HepG2 (cell line): ENCODE results near the gene BRMS1. TPM values are rescaled to one million over a fixed set of nuclear protein-coding genes. Genes with fewer than 3 reads are reported as not detected.
A peak's percentile ranks its signal among the peaks of the same experiment; 100 is the strongest.

Source experiments
- CCAR2 ChIP-seq: fragments of 200-400 bp; formaldehyde crosslinking; optimal IDR thresholded peaks from 2 replicates; pipeline ENCODE3; 2018; ENCODE audit warnings: low read depth, mild to moderate bottlenecking, low read length, moderate library complexity
- CREB1 ChIP-seq, 2 experiments: fragments of 450-650 bp in 1 of 2; IDR thresholded peaks; 2 replicates each; pipeline ENCODE4 v1.6.1; 2016 to 2017; ENCODE audit warnings: control low read depth in 1 of 2, mild to moderate bottlenecking in 1 of 2, missing compliant biosample characterization in 1 of 2, missing genetic modification characterization in 1 of 2
- EEA1 ChIP-seq: sonication (generic); formaldehyde crosslinking; IDR thresholded peaks from 2 replicates; pipeline ENCODE4 v1.5.1; 2020; ENCODE audit warnings: mild to moderate bottlenecking, missing genetic modification reagents, borderline replicate concordance
- GATAD2A ChIP-seq: IDR thresholded peaks from 2 replicates; pipeline ENCODE4 v1.6.1; 2016
- ISX ChIP-seq: sonication (generic); formaldehyde crosslinking; conservative IDR thresholded peaks from 2 replicates; pipeline ENCODE4 v1.5.0; 2020; ENCODE audit warnings: missing genetic modification reagents
- KDM3A ChIP-seq: IDR thresholded peaks from 2 replicates; pipeline ENCODE4 v1.6.1; 2018; ENCODE audit warnings: low read depth, missing compliant biosample characterization
- MAF1 ChIP-seq: sonication (generic); formaldehyde crosslinking; IDR thresholded peaks from 2 replicates; pipeline ENCODE4 v1.5.0; 2020; ENCODE audit warnings: missing genetic modification reagents, borderline replicate concordance
- MED1 ChIP-seq: sonication (generic); formaldehyde crosslinking; IDR thresholded peaks from 2 replicates; pipeline ENCODE4 v1.4.0; 2020; ENCODE audit warnings: missing genetic modification reagents
- MYC ChIP-seq: sonication (generic); formaldehyde crosslinking; IDR thresholded peaks from 2 replicates; pipeline ENCODE4 v1.9.0; 2021; ENCODE audit warnings: missing genetic modification reagents, borderline replicate concordance
- NBN ChIP-seq: fragments of 450-650 bp; conservative IDR thresholded peaks from 2 replicates; pipeline ENCODE4 v1.6.1; 2017
- SIX1 ChIP-seq: sonication (generic); formaldehyde crosslinking; IDR thresholded peaks from 2 replicates; pipeline ENCODE4 v1.4.0; 2020; ENCODE audit warnings: missing genetic modification reagents, borderline replicate concordance
- SRSF9 ChIP-seq: fragments of 200-400 bp; formaldehyde crosslinking; IDR thresholded peaks from 2 replicates; pipeline ENCODE4 v1.6.1; 2018; ENCODE audit warnings: borderline replicate concordance, mild to moderate bottlenecking, low read depth, low read length; ENCODE audit not compliant: insufficient read depth, poor library complexity, severe bottlenecking
- TBL1XR1 ChIP-seq: fragments of 150-350 bp; IDR thresholded peaks from 2 replicates; pipeline ENCODE4 v1.6.1; 2014; ENCODE audit warnings: borderline replicate concordance, low read length; ENCODE audit not compliant: partially characterized antibody
- TP53 ChIP-seq: sonication (generic); formaldehyde crosslinking; conservative IDR thresholded peaks from 2 replicates; pipeline ENCODE4 v1.4.0; 2020; ENCODE audit warnings: missing genetic modification reagents
- ZBTB7A ChIP-seq: sonication (generic); formaldehyde crosslinking; IDR thresholded peaks from 2 replicates; pipeline ENCODE4 v1.8.0; 2022; ENCODE audit warnings: mild to moderate bottlenecking, missing genetic modification reagents
- ZNF543 ChIP-seq: sonication (generic); formaldehyde crosslinking; IDR thresholded peaks from 2 replicates; pipeline ENCODE4 v1.4.0; 2020; ENCODE audit warnings: mild to moderate bottlenecking, missing genetic modification reagents
- ZNF570 ChIP-seq: sonication (generic); formaldehyde crosslinking; IDR thresholded peaks from 2 replicates; pipeline ENCODE4 v1.4.0; 2020; ENCODE audit warnings: mild to moderate bottlenecking, missing genetic modification reagents, borderline replicate concordance
- ZNF7 ChIP-seq: IDR thresholded peaks from 2 replicates; pipeline ENCODE4 v1.6.1; 2016; ENCODE audit warnings: missing biosample characterization, missing genetic modification reagents
- ZSCAN12 ChIP-seq: sonication (generic); formaldehyde crosslinking; IDR thresholded peaks from 2 replicates; pipeline ENCODE4 v1.9.0; 2021; ENCODE audit warnings: mild to moderate bottlenecking, missing genetic modification reagents
- polyA plus RNA-seq, 8 experiments: library from polyadenylated mRNA; depleted of rRNA in 3 of 8; stranded (reverse) in 7 of 8; unstranded in 1 of 8; fragments of >200 nt; fragmentation: Illumina TruSeq in 4 of 8; extraction: Trizol in 4 of 8; gene quantifications; 2 replicates each; pipeline versions ENCODE4 v1.2.1 to v1.2.3, GENCODE V29; 2011 to 2016; ENCODE audit warnings: low read depth in 4 of 8, missing spikeins in 1 of 8, mixed read lengths in 1 of 8; ENCODE audit not compliant: insufficient read depth in 1 of 8
- total RNA-seq, 5 experiments: library from RNA; depleted of rRNA; stranded (reverse); fragments of >200 nt; fragmentation: Illumina TruSeq; extraction: Trizol; gene quantifications; 2 replicates each; pipeline ENCODE4 v1.2.3, GENCODE V29; 2016; ENCODE audit warnings: low read depth in 1 of 5
- TF ChIP-seq, protein P1 (sequence below): sonication (generic); formaldehyde crosslinking; conservative IDR thresholded peaks from 2 replicates; pipeline ENCODE4 v1.4.0; 2020; ENCODE audit warnings: missing genetic modification reagents
- TF ChIP-seq, protein P2 (sequence below): IDR thresholded peaks from 2 replicates; pipeline ENCODE4 v1.6.1; 2016; ENCODE audit warnings: missing compliant biosample characterization, missing genetic modification reagents, borderline replicate concordance
- TF ChIP-seq, protein P3 (sequence below): sonication (generic); formaldehyde crosslinking; IDR thresholded peaks from 2 replicates; pipeline ENCODE4 v1.9.0; 2021; ENCODE audit warnings: missing genetic modification reagents, mild to moderate bottlenecking, borderline replicate concordance
- TF ChIP-seq, protein P4 (sequence below): fragments of 450-650 bp; IDR thresholded peaks from 2 replicates; pipeline ENCODE4 v1.6.1; 2017

Gene BRMS1
- total and polyA plus RNA-seq, 2 of the 13 experiments (the other 11 are each of a cell fraction or from before 2014, with no cell fraction given): 15.8 to 55.7 TPM

DNA sequence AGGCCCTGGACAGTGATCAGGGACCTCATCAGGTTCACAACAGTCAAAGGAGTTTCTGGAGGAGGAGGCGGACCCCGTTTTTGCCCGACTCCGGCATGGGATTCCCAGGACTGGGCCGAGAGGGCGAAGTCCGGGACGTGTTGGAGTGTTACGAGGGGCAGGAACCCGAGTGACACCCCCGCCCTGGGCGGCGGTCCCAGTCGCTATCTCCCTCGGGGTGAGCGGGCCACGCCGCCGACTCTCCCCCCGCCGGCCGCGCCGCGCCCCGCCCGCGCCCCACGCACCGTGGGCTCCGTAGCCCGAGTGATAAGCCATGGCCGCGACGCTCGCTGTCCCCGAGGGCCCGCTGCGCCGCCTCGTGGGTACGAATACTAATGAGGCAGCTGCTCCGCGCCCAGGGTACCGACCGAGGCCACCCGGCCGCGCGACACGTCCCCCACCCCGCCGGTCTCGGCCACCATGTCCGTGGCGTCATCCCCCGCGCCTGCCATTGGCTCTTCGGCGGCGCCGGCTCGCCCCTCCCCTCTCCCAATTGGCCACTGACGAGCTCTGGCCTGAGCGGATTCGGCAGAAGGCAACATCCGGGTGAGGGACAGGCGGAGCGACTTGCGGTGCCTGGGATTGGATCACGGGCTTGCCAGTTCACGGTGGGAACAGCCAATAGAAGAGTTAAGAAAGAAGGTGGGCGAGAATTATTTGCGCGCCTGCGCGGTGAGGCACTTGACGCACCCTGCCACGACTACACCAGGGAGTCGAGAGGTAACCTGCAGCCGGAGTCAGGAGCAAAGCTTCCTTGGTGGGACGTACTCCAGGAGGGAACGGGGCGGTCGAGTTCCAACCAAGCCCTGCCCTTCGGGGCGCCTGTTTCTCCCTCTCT, 56.0 kb downstream of the BRMS1 start, which contains the start of gene YIF1A (continued):
- peak; percentile 58; the same call in 1 of the 2 replicates for TF ChIP-seq ZBTB7A (CRISPR knock-in tag)
- no peak for TF ChIP-seq SRSF9
- TF ChIP-seq TP53 (CRISPR knock-in tag): peak; percentile 3; the same call in 1 of the 2 replicates
- peak; percentile 57; the same call in 1 of the 2 replicates for TF ChIP-seq ZSCAN12
- TF ChIP-seq KDM3A: 0 out of 2 replicates have a peak, but pooled peaks have one; percentile 46
- no peak for TF ChIP-seq TBL1XR1
- TF ChIP-seq, protein P1, sequence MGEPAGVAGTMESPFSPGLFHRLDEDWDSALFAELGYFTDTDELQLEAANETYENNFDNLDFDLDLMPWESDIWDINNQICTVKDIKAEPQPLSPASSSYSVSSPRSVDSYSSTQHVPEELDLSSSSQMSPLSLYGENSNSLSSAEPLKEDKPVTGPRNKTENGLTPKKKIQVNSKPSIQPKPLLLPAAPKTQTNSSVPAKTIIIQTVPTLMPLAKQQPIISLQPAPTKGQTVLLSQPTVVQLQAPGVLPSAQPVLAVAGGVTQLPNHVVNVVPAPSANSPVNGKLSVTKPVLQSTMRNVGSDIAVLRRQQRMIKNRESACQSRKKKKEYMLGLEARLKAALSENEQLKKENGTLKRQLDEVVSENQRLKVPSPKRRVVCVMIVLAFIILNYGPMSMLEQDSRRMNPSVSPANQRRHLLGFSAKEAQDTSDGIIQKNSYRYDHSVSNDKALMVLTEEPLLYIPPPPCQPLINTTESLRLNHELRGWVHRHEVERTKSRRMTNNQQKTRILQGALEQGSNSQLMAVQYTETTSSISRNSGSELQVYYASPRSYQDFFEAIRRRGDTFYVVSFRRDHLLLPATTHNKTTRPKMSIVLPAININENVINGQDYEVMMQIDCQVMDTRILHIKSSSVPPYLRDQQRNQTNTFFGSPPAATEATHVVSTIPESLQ (CRISPR knock-in tag): no peak
- no peak for TF ChIP-seq SIX1 (CRISPR knock-in tag)
- TF ChIP-seq ISX: 0 out of 2 replicates have a peak, but pooled peaks have one; percentile 9
- peak; percentile 57 for TF ChIP-seq MED1 (CRISPR knock-in tag)
- TF ChIP-seq MYC (CRISPR knock-in tag): peak; percentile 93
- TF ChIP-seq MAF1 (CRISPR knock-in tag): 0 out of 2 replicates have a peak, but pooled peaks have one; percentile 30
- TF ChIP-seq ZNF543 (CRISPR knock-in tag): no peak; the same call in 1 of the 2 replicates
- no peak for TF ChIP-seq EEA1 (CRISPR knock-in tag)
- TF ChIP-seq, protein P2, sequence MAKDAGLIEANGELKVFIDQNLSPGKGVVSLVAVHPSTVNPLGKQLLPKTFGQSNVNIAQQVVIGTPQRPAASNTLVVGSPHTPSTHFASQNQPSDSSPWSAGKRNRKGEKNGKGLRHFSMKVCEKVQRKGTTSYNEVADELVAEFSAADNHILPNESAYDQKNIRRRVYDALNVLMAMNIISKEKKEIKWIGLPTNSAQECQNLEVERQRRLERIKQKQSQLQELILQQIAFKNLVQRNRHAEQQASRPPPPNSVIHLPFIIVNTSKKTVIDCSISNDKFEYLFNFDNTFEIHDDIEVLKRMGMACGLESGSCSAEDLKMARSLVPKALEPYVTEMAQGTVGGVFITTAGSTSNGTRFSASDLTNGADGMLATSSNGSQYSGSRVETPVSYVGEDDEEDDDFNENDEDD (CRISPR knock-in tag): peak; percentile 39; the same call in 1 of the 2 replicates
- TF ChIP-seq, protein P3, sequence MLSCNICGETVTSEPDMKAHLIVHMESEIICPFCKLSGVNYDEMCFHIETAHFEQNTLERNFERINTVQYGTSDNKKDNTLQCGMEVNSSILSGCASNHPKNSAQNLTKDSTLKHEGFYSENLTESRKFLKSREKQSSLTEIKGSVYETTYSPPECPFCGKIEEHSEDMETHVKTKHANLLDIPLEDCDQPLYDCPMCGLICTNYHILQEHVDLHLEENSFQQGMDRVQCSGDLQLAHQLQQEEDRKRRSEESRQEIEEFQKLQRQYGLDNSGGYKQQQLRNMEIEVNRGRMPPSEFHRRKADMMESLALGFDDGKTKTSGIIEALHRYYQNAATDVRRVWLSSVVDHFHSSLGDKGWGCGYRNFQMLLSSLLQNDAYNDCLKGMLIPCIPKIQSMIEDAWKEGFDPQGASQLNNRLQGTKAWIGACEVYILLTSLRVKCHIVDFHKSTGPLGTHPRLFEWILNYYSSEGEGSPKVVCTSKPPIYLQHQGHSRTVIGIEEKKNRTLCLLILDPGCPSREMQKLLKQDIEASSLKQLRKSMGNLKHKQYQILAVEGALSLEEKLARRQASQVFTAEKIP: no peak
- no peak for TF ChIP-seq ZNF570 (CRISPR knock-in tag)
- TF ChIP-seq CCAR2: no peak
- no peak for TF ChIP-seq ZNF7 (CRISPR knock-in tag)
- no peak; the same call in 1 of the 2 replicates for TF ChIP-seq GATAD2A (CRISPR knock-in tag)
- TF ChIP-seq NBN: no peak
- TF ChIP-seq, protein P4, sequence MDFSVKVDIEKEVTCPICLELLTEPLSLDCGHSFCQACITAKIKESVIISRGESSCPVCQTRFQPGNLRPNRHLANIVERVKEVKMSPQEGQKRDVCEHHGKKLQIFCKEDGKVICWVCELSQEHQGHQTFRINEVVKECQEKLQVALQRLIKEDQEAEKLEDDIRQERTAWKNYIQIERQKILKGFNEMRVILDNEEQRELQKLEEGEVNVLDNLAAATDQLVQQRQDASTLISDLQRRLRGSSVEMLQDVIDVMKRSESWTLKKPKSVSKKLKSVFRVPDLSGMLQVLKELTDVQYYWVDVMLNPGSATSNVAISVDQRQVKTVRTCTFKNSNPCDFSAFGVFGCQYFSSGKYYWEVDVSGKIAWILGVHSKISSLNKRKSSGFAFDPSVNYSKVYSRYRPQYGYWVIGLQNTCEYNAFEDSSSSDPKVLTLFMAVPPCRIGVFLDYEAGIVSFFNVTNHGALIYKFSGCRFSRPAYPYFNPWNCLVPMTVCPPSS: no peak
- TF ChIP-seq CREB1 (IDR thresholded peaks at IDR 0.05): peak; percentile 89
- TF ChIP-seq CREB1 (CRISPR knock-in tag; IDR thresholded peaks at IDR 0.05): peak; percentile 88
